HL-60/S4 (cell line): ENCODE results near the gene EPHA6.
"Not testable (repeated sequence)": the region's sequence is repeated elsewhere in the genome, so short reads cannot be mapped to it uniquely, and the experiment has no call there.

Experiments used
- in situ Hi-C: fragments of 300-500 bp; cut with MboI; formaldehyde crosslinking; loops from 2 replicates; pipeline ENCODE4 v1.14.3; 2022; ENCODE audit warnings: low sequenced_read_pairs

The EPHA6 gene

DNA sequence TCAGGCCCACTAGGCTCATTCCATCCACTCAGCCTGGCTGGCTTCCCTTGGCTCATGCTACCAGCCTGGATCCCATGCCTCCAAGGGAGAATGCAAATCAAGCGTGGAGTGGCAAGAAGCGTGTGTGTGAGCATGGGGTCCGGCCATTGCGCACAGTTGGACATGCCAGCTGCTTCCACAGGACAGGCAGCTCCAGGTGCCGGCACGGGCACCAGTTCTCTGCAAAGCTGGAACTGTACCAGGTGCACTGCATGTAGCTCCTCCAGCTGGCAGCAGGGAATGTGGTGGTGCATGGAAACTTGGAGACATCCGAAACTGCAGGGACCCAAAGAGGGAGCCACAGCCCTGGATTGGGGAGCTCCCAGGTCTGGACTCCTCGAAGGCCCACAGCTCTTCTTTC lies 449.8 kb downstream of the EPHA6 start:
- in situ Hi-C loops, result no loop called here

DNA sequence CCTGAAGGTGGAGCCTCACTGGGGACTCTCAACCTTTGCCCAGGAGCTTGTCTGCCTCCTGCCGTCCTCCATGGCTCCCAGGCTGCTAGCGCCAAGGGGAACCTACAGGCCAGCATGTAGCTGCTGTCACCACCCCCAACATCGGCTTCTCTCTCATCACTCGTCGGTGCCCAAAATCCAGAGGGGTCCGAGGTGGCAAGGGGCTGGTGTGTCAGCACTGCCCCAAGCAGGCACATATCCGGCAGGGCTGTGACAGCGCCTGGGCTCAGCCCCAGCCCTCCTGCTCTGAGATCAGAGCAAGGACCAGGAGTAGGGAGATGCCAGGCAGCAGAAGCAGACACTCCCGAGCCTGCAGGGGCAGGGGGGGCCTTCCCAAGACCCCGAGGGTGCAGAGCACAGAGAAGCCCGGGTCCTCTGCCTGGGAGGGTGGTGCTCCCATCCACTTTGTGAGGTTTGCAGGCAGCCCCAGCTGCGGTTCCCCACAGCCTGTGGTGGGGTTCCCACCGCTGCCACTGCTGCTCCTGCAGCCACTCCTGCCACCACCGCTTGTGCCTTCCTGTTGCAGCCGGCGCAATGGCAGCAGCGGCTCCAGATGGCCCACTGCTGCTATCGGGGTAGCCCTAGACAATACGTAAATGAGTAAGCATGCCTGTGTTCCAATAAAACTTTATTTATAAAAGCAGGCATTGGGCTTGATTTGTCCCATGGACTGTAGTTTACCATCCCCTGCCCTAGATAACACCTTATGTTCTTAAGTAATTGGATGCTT lies 451.0 kb downstream of the EPHA6 start:
- in situ Hi-C loops, result no loop called here

DNA sequence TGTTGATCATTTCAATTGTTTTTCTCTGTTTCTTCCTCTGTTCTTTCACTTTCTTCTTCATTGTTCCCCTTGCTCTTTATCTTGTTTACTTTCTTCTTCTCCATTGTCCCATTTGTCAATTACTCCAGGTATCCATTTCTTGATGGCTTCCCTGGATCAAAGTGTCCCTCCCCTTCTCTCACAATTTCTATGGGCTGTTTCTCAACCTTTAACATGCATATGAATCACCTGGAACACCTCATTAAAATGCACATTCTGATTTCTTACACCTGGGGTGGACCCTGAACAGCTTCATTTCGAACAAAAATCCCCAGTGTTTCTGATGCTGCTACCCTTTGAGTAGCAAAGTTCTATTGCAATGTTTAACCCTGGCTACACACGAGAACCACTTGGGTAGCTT lies 454.8 kb downstream of the EPHA6 start:
- in situ Hi-C loops, result no loop called here

DNA sequence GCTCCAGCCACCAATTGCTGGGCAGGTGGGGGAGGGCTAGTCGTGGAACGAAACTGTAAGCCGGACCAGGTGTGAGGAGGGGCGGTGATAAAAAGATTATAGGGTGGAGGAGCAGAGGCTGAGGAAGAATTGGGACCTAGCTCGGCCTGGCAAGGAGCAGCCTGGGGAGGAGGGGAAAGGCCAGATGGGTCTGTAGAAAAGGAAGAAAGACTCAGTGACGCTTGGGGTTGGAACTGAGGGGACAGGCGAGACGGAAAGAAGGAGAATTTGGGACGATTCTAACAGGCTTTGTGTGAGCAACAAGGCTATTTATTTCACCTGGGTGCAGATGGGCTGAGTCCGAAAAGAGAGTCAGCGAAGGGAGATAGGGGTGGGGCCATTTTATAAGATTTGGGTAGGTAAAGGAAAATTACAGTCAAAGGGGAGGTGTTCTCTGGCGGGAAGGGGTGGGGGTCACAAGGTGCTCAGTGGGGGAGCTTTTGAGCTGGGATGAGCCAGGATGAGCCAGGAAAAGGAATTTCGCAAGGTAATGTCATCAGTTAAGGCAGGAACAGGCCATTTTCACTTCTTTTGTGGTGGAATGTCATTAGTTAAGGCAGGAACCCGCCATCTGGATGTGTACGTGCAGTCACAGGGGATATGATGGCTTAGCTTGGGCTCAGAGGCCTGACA lies 462.6 kb downstream of the EPHA6 start:
- in situ Hi-C loops, result not testable (repeated sequence)

DNA sequence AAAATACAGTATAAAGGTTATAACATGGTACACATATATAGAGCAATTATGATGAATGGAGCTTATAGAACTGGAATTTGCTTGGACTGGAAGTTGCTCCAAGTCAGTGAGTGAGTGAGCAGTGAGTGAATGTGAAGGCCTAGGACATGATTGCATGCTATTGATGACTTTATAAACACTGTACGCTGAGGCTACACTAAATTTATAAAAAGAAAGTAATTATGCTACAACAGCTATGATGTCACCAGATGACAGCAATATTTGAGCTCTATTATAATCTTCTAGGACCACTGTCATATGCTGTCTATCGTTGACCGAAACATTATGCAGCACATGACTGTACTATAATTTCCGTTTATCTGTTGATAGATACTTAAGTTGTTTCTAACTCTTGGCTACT lies 463.3 kb downstream of the EPHA6 start:
- in situ Hi-C loops, result no loop called here

DNA sequence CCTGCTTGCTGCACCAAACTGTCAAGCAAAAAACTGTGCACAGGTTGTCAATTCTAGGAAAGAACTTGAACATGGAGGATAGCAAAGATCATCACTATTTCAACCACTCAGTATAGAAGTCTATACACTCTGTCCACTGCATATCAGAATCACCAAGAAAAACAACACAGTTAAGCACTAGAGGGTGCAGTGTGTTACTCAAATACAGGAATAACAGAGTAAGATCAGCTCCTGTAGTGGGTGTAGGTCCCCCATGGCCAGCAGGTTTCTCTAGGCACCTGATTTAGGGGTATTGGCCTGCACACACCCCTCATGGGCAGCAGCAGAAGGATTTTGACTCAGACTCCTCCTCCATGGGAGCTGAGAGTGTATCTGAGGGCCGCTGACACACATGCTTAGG lies 464.1 kb downstream of the EPHA6 start:
- in situ Hi-C loops, result no loop called here

DNA sequence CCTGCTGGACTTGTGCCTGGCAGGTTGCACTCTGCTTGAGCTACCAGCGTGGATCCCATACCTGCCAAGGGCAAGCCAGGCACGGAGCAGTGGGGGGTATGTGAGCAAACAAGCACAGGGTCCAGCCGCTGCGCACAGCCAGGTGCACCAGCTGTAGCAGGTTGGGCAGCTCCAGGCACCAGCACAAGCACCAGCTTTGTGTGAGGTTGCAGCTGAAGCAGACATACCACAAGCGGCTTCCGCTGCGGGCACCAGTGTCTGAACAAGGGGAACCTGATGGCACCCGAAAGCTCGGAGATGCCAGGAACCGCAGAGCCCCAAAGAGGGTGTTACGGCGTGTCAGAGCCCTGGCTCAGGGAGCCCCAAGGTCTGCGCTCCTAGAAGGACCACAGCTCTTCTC lies 477.5 kb downstream of the EPHA6 start:
- in situ Hi-C loops, result no loop called here

DNA sequence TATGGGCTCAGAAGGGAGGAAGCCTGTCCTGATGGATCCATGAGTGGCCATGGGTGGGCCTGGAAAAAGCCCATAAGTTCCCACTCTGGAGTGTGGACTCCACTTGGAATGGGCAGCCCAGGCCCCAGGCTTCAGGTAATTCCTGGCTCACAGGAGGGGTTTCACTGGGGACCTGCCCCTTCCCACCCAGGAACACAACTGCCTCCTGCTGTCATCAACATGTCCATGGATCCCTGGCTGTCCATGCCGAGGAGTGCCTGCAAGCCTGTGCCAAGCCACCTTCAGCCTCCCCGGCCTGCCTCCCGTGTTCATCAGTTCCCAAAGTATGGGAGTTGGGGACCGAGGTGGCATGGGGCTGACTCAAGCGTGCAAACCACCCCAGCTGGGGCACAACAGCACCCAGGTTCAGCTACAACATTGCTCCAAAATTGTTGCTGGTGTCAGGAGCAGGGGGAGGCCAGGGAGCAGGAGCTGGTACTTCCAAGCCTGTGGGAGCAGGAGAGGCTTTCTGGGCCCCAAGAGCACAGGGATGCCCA lies 479.3 kb downstream of the EPHA6 start:
- in situ Hi-C loops, result no loop called here

DNA sequence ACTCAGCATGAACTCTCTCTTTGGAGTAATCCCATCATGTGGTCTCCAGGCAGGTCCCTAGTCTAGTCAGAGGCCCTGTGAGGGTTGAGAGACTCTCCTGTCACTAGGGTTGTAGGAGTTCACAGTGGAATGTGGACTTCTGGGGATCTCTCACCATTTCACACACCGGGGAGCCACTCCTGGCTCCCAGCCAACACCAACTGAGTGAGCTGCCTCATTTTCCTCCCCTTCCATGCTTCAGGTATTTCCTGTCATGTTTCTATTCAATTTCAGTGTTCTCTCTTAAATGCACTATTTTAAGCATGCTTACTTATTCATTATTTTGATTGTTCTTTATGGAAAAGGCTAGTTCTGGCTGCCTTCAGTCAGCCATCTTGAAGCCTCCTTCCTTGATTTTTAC lies 482.6 kb downstream of the EPHA6 start:
- in situ Hi-C loops, result no loop called here

DNA sequence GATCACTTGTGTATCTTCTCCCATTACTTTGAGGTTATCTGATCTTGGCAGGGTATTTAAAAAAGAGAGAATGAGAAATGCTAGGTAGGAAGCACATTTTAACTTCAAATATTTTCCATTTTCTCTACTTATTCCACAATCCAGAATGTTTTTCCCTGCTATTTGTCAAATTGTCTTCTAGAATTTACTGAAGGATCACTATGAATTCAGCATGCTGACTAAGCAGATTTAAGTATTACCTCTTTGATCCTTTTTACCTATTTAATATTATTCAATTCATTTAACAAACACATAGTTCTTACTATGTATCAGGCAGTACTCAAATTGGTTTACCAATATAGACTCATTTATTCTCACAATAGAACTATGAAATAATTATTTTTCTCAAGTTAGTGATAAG lies 486.7 kb downstream of the EPHA6 start:
- in situ Hi-C loops, result no loop called here

DNA sequence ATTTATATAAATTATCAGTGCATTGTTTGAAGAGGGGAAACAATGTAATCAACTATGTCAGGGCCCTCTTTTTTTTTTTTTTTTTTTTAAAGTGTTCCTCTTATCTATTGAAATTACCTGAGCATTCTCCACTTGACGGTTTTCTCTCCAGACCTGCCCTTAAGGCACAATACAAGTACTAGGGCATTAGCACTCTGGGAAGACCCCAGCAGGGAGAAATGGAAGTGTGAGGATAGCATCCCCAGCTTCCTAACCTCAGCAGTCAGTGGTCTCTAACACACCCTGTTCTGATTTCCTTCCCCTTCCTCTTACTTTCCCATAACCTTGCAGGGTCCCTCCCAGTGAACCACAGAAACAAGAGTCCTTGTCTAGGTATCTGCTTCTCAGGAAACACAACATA lies 491.8 kb downstream of the EPHA6 start:
- in situ Hi-C loops, result no loop called here

DNA sequence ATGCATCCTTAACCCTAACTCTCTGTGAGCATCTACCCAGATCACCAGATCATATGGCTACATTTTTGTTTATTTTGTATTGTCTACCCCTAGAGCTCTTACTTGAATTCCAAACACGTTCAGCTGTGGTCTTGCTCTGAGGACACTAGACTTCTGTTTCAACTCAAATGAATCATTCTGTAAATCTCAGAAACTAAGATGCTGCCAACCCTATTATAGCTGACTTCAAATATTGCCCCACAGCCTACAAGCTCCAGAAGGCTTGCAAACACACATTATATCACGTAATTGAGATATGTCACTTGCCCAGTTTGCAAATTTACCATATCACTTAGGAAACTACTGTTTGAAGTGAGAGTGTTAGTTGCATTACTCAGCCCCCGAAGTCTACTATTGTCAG lies 524.0 kb downstream of the EPHA6 start:
- in situ Hi-C loops, result no loop called here

DNA sequence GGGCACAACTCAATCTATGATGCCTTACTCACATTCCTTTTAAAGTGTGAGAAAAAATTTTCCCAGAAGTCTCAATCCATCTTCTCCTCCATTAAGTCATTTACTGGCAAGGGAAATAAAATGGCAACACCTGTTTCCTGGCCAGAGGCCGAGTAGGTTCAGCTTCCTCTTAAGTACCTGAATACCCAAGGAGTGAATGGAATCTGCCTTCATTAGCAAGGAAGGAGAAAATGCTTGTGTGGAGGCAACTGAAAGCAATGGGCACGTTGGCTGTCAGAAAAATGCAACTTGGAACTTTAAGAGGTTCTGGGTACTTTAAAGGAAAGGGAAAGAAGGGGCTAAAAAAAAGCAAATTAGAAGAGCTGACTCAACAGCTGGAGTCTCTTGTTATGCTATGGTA lies 526.5 kb downstream of the EPHA6 start:
- in situ Hi-C loops, result no loop called here

DNA sequence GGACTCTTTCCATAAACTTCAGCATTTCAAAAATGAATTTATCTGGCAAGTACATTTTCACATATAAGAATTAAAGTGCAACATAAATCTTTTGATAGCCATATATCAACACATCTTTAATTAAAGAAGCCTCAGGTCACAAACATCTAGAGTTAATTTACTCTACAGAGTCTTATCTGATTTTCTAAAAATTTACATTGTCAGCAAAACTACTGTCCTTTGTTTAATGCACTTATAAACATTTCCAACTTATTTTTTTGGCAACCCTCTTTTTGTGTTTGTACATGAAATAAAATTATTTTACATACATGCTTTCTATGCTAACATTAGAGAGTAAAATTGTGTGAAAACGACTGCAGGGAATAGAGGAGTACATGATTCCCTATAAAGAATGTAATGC lies 533.4 kb downstream of the EPHA6 start:
- in situ Hi-C loops, result no loop called here

DNA sequence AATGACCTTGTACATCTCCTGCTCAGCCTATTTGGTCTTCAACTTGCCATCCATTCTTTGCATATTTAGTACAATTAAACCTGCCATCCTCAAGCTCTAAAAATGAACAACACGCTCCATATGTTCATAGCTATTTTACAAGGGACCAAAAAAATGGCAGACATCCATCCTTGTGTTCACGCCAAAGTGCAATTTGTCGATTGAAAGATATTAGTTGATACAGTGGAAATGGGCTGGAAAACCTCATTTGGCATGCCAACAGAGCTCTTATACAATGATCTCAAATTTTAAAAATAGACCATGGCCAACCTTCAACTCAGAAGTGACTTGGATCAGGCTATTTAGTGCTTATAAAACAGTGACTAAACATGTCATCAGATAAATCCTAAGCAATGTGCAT lies 536.6 kb downstream of the EPHA6 start:
- in situ Hi-C loops, result no loop called here

DNA sequence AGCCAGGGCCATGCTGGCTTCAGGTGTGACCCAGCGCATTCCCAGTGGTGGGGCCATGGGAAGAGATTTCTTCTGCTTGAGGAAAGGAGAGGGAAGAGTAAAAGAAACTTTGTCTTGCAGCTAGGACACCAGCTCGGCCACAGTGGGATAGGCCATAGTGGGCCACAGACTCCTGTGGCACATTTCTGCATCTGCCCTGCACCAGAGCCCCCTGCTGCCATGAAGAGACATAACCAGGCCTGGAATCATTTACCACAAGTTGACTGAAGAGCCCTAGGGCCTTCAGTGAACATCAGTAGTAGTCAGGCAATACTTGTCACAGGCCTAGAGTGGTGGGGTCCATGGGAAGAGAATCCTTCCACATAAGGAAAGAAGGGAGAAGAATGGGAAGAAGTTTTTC lies 538.8 kb downstream of the EPHA6 start:
- in situ Hi-C loops, result no loop called here

DNA sequence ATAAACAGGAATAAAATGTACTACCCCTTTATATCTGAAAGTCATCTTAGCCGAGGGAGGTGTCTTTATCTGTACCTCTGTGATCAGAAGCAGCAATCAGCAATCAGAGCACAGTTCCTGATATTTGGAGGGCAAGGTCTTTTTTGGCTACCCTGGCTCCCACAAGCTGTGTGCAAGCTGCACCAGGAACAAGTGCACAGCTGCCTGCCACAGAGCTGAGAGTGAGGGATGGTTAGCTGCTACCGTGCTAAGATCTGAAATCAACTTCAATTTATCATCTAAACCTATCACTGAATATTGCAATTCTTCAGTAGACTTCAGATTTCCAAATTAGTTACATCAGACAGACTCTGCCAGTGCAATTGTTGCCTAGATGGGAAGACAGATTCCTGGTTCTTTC lies 545.6 kb downstream of the EPHA6 start:
- in situ Hi-C loops, result no loop called here

DNA sequence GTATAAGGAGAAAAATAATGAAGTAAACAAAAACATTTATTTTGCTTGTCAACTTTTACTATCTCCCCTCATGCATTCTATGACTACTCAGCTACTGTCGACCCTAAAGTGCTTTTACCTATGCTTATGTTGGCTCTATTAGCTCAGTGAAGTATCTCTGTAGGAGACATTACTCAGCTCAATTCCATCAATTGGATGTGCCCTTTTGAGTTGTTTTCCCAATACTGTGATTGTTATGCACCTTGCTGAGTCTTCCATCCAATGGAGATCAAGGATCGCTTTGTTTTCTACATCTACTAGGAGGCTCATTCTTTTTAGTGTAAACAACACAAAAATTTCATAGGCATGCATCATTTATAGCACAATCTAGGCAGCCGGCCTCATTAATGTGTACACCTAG lies 546.4 kb downstream of the EPHA6 start:
- in situ Hi-C loops, result no loop called here

DNA sequence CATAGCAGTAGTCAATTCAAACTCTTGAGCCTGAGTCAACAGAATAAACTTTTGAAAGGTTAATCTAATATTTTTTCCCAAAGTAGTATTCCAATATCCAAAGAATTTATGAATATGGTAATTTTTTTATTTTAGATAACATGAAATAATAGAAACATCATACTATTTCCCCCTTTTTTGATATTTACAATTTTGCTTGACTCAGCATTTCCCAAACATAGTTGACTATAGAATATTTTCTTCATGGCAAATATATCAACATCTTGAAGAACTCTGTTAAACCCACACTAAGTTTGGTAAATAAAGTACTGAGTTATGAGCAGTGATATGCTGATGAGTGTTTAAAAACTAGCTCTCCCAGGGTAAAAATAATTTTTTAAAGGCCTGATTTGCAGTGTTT lies 570.2 kb downstream of the EPHA6 start:
- in situ Hi-C loops, result no loop called here

DNA sequence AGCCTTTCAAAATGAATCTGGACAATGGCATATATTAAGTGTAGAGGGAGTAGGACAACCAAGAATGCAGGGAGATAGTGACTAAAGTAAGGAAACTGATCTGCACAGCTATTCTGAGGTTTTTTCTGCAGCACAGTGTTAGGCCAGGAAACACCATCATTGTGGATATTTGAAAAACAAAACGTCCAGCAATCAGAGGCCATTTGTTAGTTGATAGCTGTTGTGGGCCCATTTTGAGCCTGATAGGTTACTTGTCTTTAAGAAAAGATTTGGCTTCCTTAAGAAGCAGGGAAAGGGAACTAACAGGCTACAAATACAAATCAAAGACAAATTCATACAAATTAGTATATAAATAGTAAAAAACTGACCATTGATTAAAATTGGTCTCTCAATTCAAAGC lies 574.4 kb downstream of the EPHA6 start:
- in situ Hi-C loops, result no loop called here

DNA sequence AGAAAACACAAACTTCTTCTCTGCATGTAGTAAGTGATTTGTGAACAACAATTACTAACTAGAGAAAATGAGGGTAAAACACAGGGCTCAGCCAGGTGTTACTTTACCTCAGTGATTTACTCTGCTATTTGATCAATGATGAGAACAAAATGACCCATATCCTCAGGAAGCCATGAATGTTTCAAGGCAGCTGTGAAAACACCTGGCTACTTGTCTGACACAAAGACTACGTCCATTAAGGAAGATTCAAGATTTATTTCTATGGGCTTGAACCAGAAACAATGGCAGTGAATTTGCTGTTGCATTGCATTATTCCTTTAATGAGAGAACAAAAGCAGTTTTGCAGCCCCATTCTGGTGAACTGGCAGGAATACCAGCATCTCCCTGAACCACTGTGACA lies 575.5 kb downstream of the EPHA6 start:
- in situ Hi-C loops, result no loop called here

DNA sequence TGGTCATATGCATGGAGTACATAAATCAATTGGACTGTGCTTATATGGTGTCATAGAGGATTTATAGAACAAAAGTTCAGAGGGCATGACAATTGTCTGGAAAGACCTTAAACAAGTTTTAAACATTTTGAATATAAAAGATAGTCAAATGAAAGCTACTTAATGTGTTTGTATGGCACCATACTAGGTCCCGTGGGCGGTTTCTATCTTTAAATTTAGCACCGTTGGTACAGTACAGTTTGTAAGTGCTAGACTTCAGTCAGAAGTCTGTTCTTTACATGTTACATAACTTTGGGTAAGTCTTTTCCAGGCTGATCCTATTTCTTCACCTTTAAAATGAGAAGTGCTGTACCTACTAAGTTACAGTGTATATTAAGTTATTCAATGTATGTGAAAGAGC lies 576.8 kb downstream of the EPHA6 start:
- in situ Hi-C loops, result no loop called here

DNA sequence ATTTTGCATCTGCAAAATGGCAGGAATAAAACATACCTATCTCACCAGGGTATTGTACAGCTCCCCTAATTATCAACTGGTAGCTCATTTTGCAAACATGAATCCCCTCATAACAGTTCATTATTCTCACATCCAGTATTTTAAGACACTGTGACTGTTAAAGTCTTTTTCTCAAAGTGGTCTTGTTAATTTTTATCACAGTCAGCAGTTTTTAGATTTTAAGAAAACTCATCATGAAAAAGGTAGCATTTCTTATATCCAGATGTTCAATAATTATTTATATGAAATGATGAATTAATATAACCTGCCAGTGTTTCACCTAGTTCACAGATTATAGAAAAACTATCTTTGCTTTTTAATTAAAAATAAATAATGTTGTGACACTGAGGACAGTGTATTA lies 595.2 kb downstream of the EPHA6 start:
- in situ Hi-C loops, result no loop called here
